ENCODE results near the gene RASAL2. TPM values are rescaled to one million over a fixed set of nuclear protein-coding genes. Genes with fewer than 3 reads are reported as not detected.

Gene RASAL2
- total RNA-seq, 4 donors from 2014 or later: 17.0 to 27.4 (median 20.2) TPM

- peaks cover 0 to 15% of the 10 kb centered on the region in 2 donors for H3K36me3 ChIP-seq
- no peak overlapping the region for H3K27ac ChIP-seq
- no peak for ATAC-seq
- no peaks in the 10 kb centered on the region for H3K4me1 ChIP-seq
- no peaks in the 10 kb centered on the region for H3K9me3 ChIP-seq
- H3K27me3 ChIP-seq: no peaks in the 10 kb centered on the region
- 93 to 95% methylated on average over 2 of the region's 2 CpGs for WGBS, 2 donors (ENCODE audit: low coverage in 1 of 2)
- TF ChIP-seq POLR2A (IDR thresholded peaks at IDR 0.05) (no peak), POLR2AphosphoS5 (IDR thresholded peaks at IDR 0.05) (no peak), EP300 (IDR thresholded peaks at IDR 0.05) (no peak), CTCF (IDR thresholded peaks at IDR 0.05) (no peak)
- H3K4me3 ChIP-seq: no peak overlapping the region
Measured at GRCh38 chr1:178436899-178437298, 343.0 kb downstream of the RASAL2 start.

- no peaks in the 10 kb centered on the region for H3K9me3 ChIP-seq
- H3K4me1 ChIP-seq: no peaks in the 10 kb centered on the region
Measured at GRCh38 chr1:178438432-178438831, 344.5 kb downstream of the RASAL2 start.

DNA sequence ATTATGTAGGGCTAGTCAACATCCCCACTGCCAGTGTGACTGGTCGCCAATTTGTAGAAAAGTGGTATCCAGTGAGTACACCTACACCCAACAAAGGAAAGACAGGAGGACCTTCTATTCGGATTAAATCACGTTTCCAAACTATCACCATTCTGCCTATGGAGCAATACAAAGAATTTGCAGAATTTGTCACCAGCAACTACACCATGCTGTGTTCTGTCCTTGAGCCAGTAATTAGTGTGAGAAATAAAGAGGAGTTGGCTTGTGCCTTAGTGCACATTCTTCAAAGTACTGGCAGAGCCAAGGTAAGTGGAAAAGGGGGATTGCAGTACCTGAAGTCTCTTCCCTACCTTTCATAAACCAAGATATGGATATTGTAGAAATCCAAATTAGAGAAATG is 349.0 kb downstream of the RASAL2 start:
- 89 to 100% methylated on average over 3 of the region's 3 CpGs for WGBS, 2 donors (ENCODE audit: low coverage in 1 of 2)
- no peaks in the 10 kb centered on the region for H3K9me3 ChIP-seq
- ATAC-seq: no peak
- no peak overlapping the region for H3K27ac ChIP-seq
- H3K4me1 ChIP-seq: no peaks in the 10 kb centered on the region
- TF ChIP-seq POLR2AphosphoS5 (IDR thresholded peaks at IDR 0.05) (no peak), CTCF (IDR thresholded peaks at IDR 0.05) (no peak)
- no peaks in the 10 kb centered on the region for H3K27me3 ChIP-seq
- H3K36me3 ChIP-seq: peaks cover 0 to 40% of the 10 kb centered on the region in 2 donors
- H3K4me3 ChIP-seq: no peak overlapping the region

More at GRCh38 chr1:178438432-178438831, 344.5 kb downstream of the RASAL2 start:
- Histone ChIP-seq H3K27me3 (no peaks in the 10 kb centered on the region), H3K36me3 (peaks cover 0 to 28% of the 10 kb centered on the region in 2 donors), H3K27ac (no peak overlapping the region), H3K4me3 (no peak overlapping the region)
- ATAC-seq: no peak
- no peak for TF ChIP-seq EP300 (IDR thresholded peaks at IDR 0.05)
- no peak for TF ChIP-seq POLR2AphosphoS5 (IDR thresholded peaks at IDR 0.05)
- TF ChIP-seq CTCF (IDR thresholded peaks at IDR 0.05): no peak
- no peak for TF ChIP-seq POLR2A (IDR thresholded peaks at IDR 0.05)
- 52 to 63% methylated on average over 1 to 2 of the region's 2 CpGs for WGBS, 2 donors (ENCODE audit: low coverage in 1 of 2)

DNA sequence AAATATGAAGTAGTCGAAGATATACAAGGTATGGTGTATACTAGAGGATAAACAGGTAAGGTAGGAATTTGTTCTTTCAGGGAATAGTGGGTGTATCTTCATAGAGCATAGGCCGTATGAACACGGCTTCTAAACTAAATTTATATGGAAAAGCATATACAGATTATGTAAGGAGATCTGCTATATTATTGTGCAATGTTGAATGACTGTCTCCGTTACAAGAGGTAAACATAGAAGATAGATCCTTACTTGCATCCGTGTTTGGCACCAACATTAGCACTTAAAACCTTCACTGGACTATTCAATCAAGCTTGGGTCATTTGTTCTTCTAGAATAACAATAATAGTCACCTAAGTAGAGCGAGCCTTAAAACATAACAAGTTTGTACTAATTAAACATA is 357.0 kb downstream of the RASAL2 start:
- TF ChIP-seq POLR2AphosphoS5 (IDR thresholded peaks at IDR 0.05) (no peak), CTCF (IDR thresholded peaks at IDR 0.05) (no peak), EP300 (IDR thresholded peaks at IDR 0.05) (no peak), POLR2A (IDR thresholded peaks at IDR 0.05) (no peak)
- Histone ChIP-seq H3K4me3 (no peak overlapping the region), H3K36me3 (peaks cover 0 to 27% of the 10 kb centered on the region in 2 donors), H3K27me3 (no peaks in the 10 kb centered on the region), H3K9me3 (no peaks in the 10 kb centered on the region), H3K27ac (no peak overlapping the region), H3K4me1 (no peaks in the 10 kb centered on the region)
- WGBS, 2 donors (ENCODE audit: low coverage in 1 of 2): 89 to 90% methylated on average over 6 of the region's 6 CpGs
- no peak for ATAC-seq

DNA sequence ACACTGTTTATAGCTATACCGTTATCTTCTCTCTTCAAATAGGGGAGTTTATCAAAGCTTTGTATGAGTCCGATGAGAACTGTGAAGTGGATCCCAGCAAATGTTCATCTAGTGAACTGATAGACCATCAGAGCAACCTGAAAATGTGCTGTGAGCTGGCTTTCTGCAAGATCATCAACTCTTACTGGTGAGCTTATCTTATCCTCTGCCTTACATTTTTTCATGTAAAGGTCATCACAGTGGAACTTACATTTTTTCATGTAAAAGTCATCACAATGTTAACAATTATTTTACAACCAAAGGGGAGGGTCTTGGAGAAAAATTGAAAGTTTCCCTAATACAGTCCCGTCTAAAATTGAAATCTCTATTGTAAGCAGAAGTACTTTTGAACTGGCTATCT is 357.6 kb downstream of the RASAL2 start:
- no peak for ATAC-seq
- H3K4me3 ChIP-seq: no peak overlapping the region
- H3K4me1 ChIP-seq: no peaks in the 10 kb centered on the region
- H3K9me3 ChIP-seq: no peaks in the 10 kb centered on the region
- 63 to 64% methylated on average over 3 of the region's 3 CpGs for WGBS, 2 donors (ENCODE audit: low coverage in 1 of 2)
- peaks cover 3 to 29% of the 10 kb centered on the region in 2 donors for H3K36me3 ChIP-seq
- H3K27me3 ChIP-seq: no peaks in the 10 kb centered on the region
- no peak overlapping the region for H3K27ac ChIP-seq
- no peak for TF ChIP-seq EP300 (IDR thresholded peaks at IDR 0.05)
- TF ChIP-seq CTCF (IDR thresholded peaks at IDR 0.05): no peak
- TF ChIP-seq POLR2A (IDR thresholded peaks at IDR 0.05): no peak
- no peak for TF ChIP-seq POLR2AphosphoS5 (IDR thresholded peaks at IDR 0.05)
